Right ventricle myocardium superior (tissue), 1 donor: ENCODE data around the gene INPP4B. TPM values are rescaled to one million over a fixed set of nuclear protein-coding genes. Genes with fewer than 3 reads are reported as not detected.

Experiments
- ATAC-seq: fragments of 200-7000 bp; cut with Tn5 transposase; one replicate; pipeline ENCODE4 v1.9.1; 2020; ENCODE audit warnings: mild to moderate bottlenecking; ENCODE audit not compliant: poor library complexity
- DNase-seq: peaks from one replicate; pipeline ENCODE4 v3.0.0-alpha.2; 2020
- intact Hi-C: fragments of 100-400 bp; cut with DNase I; formaldehyde crosslinking; loops from one replicate; pipeline ENCODE4 v1.11.2; 2022
- total RNA-seq: library from RNA; stranded (reverse); fragmentation: NEBNext Ultra II Directional; extraction: Animal tissue kit (Norgen Biotek cat#: 25700); gene quantifications from one replicate; pipeline ENCODE4 v1.2.1, GENCODE V29; 2021
- donor health status: DM: no; HTN: yes; CAD: no; lungs with severe emphysema.

The INPP4B gene
- total RNA-seq, 1 donor from 2014 or later = 10.7 TPM

GRCh38 chr4:142563682-142564291, 282.3 kb downstream of the INPP4B start:
- DNase-seq = no peak
- intact Hi-C loops = no loop called here
- ATAC-seq = no peak

DNA sequence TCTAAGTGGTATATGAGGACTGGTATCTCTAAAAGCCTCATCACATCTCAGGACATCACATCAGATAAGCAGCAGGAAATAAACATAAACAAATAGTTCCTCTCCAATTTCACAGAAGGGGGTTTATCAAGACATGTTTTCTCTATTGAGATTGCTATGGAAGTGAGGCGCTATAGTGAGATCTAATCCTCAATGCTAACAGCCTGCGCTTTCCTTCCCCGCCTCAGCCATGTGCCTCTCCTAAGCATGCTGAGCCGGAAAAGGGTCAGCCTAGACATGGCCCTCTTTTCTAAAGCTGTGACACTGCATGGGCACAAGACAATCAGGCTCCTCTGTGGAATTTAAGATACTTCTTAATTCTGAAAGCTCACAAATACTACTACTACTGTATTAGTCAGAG, 286.1 kb downstream of the INPP4B start:
- ATAC-seq = no peak
- intact Hi-C loops = no loop called here

GRCh38 chr4:142558851-142559250, 287.2 kb downstream of the INPP4B start:
- DNase-seq = no peak
- intact Hi-C loops = no loop called here
- ATAC-seq = no peak

More for the DNA sequence above, 286.1 kb downstream of the INPP4B start:
- DNase-seq = no peak

- ATAC-seq (no peak), DNase-seq (no peak)
- intact Hi-C loops = no loop called here
Observed at GRCh38 chr4:142557239-142557801, 288.8 kb downstream of the INPP4B start.

GRCh38 chr4:142556570-142557238, 289.4 kb downstream of the INPP4B start:
- DNase-seq (no peak), ATAC-seq (no peak)
- intact Hi-C loops = no loop called here

GRCh38 chr4:142556048-142556447, 290.1 kb downstream of the INPP4B start:
- no peak for DNase-seq
- intact Hi-C loops = no loop called here
- no peak for ATAC-seq

DNA sequence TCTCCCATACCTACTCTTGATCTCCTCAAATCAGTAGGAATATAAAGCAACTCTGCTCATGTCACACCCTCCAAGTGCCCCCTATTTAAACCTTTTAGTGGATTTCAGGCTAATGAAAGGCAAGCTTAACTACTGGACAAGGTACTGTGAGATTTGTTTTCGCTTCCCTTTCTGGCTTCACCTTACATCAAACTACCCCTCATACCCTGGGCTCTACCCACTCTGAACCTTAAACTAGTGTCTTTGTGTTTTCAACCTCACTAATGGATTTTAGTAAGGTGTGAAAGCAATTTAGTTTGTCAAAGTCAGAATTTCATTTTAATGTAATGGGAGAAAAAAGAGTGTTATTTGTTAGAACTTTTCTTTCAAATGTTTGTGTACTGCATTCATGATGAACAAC, 291.7 kb downstream of the INPP4B start:
- DNase-seq = no peak
- intact Hi-C loops = no loop called here
- no peak for ATAC-seq

DNA sequence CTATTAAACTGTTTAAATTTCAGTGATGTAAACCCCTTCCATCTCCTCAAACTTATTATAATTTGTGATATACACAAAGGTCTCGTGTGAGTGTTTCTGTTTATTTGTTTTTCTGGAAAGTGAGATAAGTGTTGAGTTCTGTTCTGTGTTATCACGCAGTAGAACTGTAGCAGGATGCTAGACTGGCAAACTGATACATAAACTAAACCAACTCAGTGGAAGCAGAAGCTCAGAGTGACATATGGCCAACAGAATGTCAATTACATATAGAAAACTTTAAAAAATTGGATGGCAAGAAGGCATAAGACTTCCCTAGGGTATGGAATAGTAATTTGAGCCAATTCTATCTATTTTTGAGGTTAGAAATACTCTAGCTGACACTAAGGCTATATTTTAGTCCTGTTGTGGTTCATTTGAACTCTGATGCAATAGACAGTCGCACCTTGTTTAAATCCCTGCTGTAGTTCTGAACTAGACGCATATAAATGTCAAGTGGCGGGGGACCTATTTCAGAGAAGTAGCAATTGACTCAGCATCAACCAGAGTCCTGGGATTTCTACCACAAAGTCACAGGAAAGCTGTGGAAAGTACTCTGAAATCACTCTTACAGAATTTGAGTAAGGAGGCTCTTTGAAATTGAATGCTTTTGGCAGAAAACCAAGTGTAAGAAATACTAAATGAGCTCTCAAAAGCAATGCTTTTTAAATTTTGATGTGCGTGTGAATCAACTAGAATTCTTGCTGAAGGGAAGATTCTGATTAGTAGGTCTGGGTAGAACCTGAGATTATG, 294.4 kb downstream of the INPP4B start:
- DNase-seq = no peak
- intact Hi-C loops = no loop called here

GRCh38 chr4:142550965-142551364, 295.1 kb downstream of the INPP4B start:
- intact Hi-C loops = no loop called here
- DNase-seq = no peak
- no peak for ATAC-seq

More for the DNA sequence above, 294.4 kb downstream of the INPP4B start:
- ATAC-seq = no peak

- intact Hi-C loops = no loop called here
- DNase-seq (no peak), ATAC-seq (no peak)
Observed at GRCh38 chr4:142549726-142550463, 296.2 kb downstream of the INPP4B start.

DNA sequence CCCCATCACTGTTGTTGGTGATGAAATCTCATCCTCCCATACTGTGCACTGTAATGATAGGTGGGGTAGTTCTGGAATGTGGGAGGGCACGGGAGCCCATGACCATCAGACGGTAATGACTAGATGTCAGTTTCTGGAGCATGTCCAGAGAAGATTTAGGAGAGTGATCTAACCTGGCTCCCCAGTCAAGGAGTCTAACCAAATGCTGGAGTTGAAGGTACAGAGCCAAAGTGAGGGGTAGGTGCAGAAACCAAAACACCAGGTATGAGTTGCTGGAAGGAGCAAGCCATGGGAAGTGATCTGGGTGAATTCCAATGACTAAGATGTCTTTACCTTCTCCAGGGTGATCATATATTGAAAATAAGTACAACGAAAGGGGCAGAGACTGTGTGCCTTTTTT, 296.9 kb downstream of the INPP4B start:
- intact Hi-C loops = no loop called here
- ATAC-seq (no peak), DNase-seq (no peak)

GRCh38 chr4:142548491-142548890, 297.6 kb downstream of the INPP4B start:
- ATAC-seq (no peak), DNase-seq (no peak)
- intact Hi-C loops = no loop called here

GRCh38 chr4:142547974-142548373, 298.1 kb downstream of the INPP4B start:
- peak; percentile 18 for ATAC-seq
- intact Hi-C loops = no loop called here
- DNase-seq = no peak

GRCh38 chr4:142544594-142544993, 301.5 kb downstream of the INPP4B start:
- intact Hi-C loops = no loop called here
- no peak for DNase-seq
- no peak for ATAC-seq

GRCh38 chr4:142544039-142544438, 302.1 kb downstream of the INPP4B start:
- no peak for ATAC-seq
- intact Hi-C loops = no loop called here
- DNase-seq = no peak

GRCh38 chr4:142540483-142540804, 305.7 kb downstream of the INPP4B start:
- no peak for ATAC-seq
- intact Hi-C loops = no loop called here
- DNase-seq = no peak

- DNase-seq = no peak
- intact Hi-C loops = no loop called here
- ATAC-seq = no peak
Observed at GRCh38 chr4:142539796-142540482, 306.2 kb downstream of the INPP4B start.

DNA sequence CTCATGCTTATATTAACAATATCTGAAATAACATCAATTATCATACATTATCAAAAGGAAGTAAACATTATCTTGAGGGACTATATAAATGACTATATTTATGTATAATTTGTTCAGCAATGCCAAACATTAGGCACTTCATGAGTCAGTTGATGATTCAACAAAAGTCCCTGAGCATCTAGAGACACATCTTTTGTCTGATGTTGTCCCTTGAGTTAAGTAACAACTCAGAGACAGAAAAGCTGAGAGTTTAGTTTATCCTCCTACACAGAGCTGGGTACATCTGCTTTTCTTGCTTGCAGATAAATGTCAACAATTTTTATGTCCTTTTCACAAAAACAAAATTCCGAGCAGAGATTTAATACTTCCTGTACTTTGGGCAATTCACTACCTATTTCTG, 311.1 kb downstream of the INPP4B start:
- ATAC-seq = no peak
- no peak for DNase-seq
- intact Hi-C loops = no loop called here

- intact Hi-C loops = no loop called here
- DNase-seq (no peak), ATAC-seq (no peak)
Observed at GRCh38 chr4:142532054-142532453, 314.0 kb downstream of the INPP4B start.
